Erythroblast (primary cell): ENCODE results near the gene MICU1.
"Not testable (repeated sequence)": the region's sequence is repeated elsewhere in the genome, so short reads cannot be mapped to it uniquely, and the experiment has no call there.

ENCODE experiments used
- DNase-seq, 2 experiments: peaks; one replicate each; lab custom pipeline; 2025; lab: John Stamatoyannopoulos, UW
- GATA1 ChIP-seq: IDR thresholded peaks from 2 replicates; pipeline ENCODE4 v1.6.1; 2011; ENCODE audit warnings: low read depth, mild to moderate bottlenecking, control low read depth, low read length, moderate library complexity
- POLR2A ChIP-seq: IDR thresholded peaks from 2 replicates; pipeline ENCODE4 v1.6.1; 2011; ENCODE audit warnings: mild to moderate bottlenecking, low read length

The MICU1 gene

GRCh38 chr10:72648301-72648700 lies 22.4 kb upstream of the MICU1 start:
- no peak for TF ChIP-seq GATA1
- no peak for TF ChIP-seq POLR2A
- DNase-seq: no peak

DNA sequence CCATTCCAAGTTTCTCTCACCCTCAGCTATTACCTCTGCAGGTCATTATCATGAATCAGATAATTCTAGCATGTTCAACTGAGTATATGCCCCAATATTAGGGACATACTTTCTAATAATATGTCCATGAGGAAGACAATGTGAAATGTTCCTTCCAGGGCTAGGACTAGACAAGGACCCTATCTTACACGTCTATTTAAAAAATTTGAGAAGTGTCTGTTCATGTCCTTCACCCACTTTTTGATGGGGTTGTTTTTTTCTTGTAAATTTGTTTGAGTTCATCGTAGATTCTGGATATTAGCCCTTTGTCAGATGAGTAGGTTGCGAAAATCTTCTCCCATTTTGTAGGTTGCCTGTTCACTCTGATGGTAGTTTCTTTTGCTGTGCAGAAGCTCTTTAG lies 21.1 kb upstream of the MICU1 start:
- DNase-seq: not testable (repeated sequence)

DNA sequence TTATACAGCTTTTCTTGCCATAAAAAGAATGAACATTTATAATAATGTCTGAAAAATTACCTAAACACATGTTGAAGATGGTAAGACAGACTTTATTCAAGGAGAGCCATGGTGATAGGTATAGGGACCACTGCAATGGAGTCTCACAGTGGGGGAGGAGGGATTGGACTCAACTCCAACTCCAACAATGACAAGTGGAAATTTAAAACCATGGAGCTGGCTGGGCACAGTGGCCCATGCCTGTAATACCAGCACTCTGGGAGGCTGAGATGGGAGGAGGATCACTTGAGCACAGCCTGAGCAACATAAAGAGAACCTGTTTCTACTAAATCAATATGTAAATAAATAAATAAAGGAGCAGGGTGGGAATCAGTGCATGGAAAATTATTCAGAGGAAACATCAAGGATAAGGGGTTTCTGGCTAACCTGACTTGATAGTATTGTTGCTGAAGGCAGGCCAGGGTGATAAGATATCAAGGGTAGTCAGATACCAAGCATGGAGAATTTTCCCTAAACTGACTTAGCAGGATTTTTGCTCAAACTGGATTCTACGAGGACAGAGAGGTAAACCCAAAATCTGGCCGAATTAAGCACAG lies 19.5 kb upstream of the MICU1 start:
- DNase-seq: no peak
- TF ChIP-seq POLR2A (no peak), GATA1 (no peak)

GRCh38 chr10:72642318-72642717 lies 16.4 kb upstream of the MICU1 start:
- no peak for DNase-seq
- TF ChIP-seq POLR2A (no peak), GATA1 (no peak)

DNA sequence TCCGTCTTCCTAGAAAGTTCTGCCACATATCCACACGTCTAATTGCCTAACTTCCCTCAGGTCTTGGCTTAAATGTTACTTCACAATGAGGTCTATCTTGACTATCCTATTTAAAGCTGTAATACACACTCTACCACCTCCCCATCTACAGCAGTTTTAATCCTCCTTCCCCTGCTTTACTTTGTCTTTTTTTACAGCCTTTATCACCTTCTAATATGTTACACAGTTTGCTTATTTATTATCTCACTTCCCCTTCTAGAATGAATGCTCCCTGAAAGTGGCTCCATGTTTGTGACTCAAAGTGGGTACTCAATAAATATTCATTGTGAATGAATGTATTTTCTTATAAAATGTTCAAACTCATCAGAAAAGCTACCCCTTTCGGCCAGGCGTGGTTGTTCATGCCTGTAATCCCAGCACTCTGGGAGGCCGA lies 13.6 kb upstream of the MICU1 start:
- DNase-seq: no peak
- TF ChIP-seq GATA1 (no peak), POLR2A (no peak)

GRCh38 chr10:72638586-72639440 lies 12.9 kb upstream of the MICU1 start:
- TF ChIP-seq GATA1 (no peak), POLR2A (no peak)
- no peak for DNase-seq

GRCh38 chr10:72637398-72637857 lies 11.5 kb upstream of the MICU1 start:
- peak; percentile 90 to 91 for DNase-seq
- TF ChIP-seq GATA1 (no peak), POLR2A (peak; percentile 11)

DNA sequence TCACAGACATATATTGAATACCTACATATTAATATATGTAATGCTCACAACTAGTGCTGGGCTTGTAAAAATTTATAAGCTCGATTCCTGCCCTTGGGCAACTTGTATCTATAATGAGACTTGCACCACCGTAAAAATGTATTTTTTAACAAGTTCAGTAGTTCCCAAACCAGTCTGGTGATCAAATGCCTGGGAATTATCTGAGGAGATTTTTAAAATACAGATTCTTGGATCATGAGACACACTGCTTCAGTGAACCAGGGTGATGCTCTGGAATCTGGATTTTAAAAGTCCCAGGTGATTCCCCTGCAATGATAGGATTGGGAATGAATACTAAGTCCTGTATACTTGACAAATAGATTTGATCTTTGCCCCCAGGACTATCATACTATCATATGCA lies 4.3 kb upstream of the MICU1 start:
- DNase-seq: no peak
- TF ChIP-seq POLR2A: no peak

GRCh38 chr10:72626444-72626754 lies 520 bp upstream of the MICU1 start:
- DNase-seq: no peak
- TF ChIP-seq GATA1 (no peak), POLR2A (no peak)

- peak; percentile 57 to 69 for DNase-seq
- TF ChIP-seq POLR2A (no peak), GATA1 (no peak)
These were observed 637 bp downstream of the MICU1 start for GRCh38 chr10:72625276-72625607.

- DNase-seq: no peak
- TF ChIP-seq GATA1 (no peak), POLR2A (no peak)
These were observed 3.6 kb downstream of the MICU1 start for GRCh38 chr10:72622271-72622670.

DNA sequence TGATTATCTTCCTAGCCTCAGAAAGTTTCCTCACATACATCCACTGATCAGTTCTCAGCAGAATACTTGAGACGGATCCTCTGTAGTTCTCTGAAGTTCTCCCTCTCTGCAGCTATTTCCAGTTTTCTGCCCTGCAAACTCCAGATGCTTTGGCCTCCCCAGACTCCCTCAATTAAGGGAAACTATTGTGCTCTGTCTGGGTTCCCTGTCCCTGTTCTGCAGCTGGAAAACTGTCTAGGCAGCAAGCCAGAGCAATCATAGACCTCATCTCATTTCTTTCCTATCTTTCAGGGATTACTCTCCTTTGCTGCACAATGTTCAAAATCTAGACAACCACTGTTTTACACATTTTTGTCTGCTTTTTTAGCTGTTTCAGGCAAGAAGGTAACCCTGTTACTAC lies 9.2 kb downstream of the MICU1 start:
- TF ChIP-seq POLR2A (no peak), GATA1 (no peak)

DNA sequence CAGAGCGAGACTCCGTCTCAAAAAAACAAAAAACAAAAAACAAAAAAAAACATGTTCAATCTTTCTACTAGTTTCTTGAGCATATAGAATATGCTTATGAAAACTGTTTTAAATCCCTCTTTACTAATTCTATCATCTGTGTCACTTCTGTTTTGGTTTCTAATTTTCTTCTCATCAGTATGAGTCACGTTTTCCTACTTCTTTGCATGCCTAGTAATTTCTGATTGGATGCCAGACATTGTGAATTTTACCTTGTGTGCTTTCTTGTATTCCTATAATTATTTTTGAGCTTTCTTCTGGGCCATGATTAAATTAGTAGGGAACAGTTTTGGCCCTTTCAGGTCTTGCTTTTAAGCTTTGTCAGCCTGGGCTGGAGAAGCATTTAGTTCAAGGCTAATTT lies 9.9 kb downstream of the MICU1 start:
- TF ChIP-seq GATA1 (no peak), POLR2A (no peak)
- no peak for DNase-seq

More for the DNA sequence above, 9.2 kb downstream of the MICU1 start:
- no peak for DNase-seq

DNA sequence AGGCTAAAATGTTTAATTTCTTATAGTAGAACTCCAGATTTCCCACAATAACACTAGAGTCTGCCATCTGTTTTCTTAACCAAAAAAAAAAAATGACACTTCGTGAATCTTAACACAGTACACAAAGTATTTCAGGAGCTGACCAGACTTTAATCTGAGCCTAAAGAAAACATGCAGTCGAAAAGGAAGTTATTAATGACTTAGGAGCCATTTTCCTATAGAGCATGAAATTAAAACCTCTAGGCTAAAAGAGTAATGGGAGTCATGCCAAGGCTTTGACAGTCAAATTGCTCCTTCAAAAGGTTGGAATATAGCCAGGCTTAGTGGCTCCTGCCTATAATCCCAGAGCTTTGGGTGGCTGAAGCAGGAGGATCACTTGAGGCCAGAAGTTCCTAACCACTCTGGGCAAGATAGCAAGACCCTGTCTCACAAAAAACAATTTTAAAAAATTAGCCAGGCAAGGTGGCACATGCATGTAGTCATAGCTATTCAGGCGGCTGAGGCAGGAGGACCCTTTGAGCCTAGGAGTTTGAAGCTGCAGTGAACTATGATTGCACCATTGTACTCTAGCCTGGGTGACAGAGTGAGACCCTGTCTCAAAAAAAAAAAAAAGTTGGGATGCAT lies 13.6 kb downstream of the MICU1 start:
- no peak for TF ChIP-seq GATA1
- no peak for TF ChIP-seq POLR2A
- DNase-seq: no peak
